Brain microvascular endothelial cell (primary cell): Measurements from ENCODE around the gene CCDC81.

Experiments used
- DNase-seq: peaks from one replicate; pipeline ENCODE4 v3.0.0-alpha.2; 2020
- H3K27ac ChIP-seq: fragments of 250-450 bp; sonication (Bioruptor Pico); 2 replicates; pipeline ENCODE4 v1.5.1; 2020; ENCODE audit warnings: mild to moderate bottlenecking, moderate library complexity
- H3K27me3 ChIP-seq: fragments of 250-450 bp; sonication (Bioruptor Pico); replicated peaks from 2 replicates; pipeline ENCODE4 v1.5.1; 2020; ENCODE audit warnings: mild to moderate bottlenecking
- H3K36me3 ChIP-seq: fragments of 250-450 bp; sonication (Bioruptor Pico); replicated peaks from 2 replicates; pipeline ENCODE4 v1.5.1; 2020; ENCODE audit warnings: mild to moderate bottlenecking
- H3K4me3 ChIP-seq: 2 replicates; pipeline ENCODE4 v1.5.1; 2011; ENCODE audit warnings: low read depth, mild to moderate bottlenecking, control low read depth, low read length, moderate library complexity
- in situ Hi-C: cut with HindIII; loops from 2 replicates; pipeline ENCODE4 v1.10.0; 2017; ENCODE audit warnings: low sequenced_read_pairs, low pct_ligation_motif_present
- TF ChIP-seq, protein P1 (sequence below): IDR thresholded peaks from 2 replicates; pipeline ENCODE4 v1.5.1; 2011; ENCODE audit warnings: low read depth, mild to moderate bottlenecking, moderate library complexity, low read length, control low read depth, inconsistent platforms; ENCODE audit errors: missing control alignments

Gene CCDC81

DNA sequence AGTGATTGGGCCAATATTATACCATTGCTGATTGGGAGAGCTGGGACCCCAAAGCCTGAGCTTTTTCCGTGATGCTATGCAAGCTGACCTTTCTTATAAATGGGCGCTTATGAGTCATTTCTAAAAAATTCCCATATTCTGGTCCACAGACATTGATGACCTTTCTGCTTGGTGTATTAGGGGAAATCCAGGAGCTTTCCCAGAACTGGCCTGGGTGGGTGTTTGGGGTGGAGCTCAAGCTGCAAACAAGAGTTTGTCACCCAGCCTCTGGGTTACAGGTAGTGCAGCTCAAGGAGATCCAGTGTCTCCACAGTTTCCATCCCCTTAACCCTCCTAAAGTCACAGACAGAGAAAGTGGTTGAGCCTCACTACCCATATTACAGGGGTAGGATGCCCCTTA, 67.7 kb downstream of the CCDC81 start:
- H3K27ac ChIP-seq = peak overlapping the region; percentile 26
- DNase-seq = no peak
- H3K4me3 ChIP-seq = no peak overlapping the region
- in situ Hi-C loops = no loop called here
- H3K27me3 ChIP-seq = no peaks in the 10 kb centered on the region
- TF ChIP-seq, protein P1, sequence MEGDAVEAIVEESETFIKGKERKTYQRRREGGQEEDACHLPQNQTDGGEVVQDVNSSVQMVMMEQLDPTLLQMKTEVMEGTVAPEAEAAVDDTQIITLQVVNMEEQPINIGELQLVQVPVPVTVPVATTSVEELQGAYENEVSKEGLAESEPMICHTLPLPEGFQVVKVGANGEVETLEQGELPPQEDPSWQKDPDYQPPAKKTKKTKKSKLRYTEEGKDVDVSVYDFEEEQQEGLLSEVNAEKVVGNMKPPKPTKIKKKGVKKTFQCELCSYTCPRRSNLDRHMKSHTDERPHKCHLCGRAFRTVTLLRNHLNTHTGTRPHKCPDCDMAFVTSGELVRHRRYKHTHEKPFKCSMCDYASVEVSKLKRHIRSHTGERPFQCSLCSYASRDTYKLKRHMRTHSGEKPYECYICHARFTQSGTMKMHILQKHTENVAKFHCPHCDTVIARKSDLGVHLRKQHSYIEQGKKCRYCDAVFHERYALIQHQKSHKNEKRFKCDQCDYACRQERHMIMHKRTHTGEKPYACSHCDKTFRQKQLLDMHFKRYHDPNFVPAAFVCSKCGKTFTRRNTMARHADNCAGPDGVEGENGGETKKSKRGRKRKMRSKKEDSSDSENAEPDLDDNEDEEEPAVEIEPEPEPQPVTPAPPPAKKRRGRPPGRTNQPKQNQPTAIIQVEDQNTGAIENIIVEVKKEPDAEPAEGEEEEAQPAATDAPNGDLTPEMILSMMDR = no peak
- H3K36me3 ChIP-seq = no peaks in the 10 kb centered on the region

DNA sequence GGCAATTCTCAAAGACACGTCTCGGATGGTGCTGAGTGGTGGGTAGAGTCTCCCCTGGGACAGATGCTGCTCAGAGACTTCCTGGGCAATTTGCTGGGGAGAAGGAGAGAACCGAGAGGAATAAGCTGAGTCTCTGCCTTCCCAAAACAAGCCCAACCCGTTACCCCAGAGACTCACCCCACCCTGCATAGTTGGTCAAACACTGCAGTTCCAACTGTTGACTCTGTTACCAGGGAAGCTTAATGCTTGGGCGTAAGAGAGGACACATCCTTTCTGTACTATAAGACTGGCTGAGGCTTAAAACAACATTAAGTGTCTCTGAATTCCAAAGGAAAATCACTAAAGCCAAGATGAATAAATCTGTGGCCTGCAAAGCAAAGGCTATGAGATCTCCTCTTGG, 68.1 kb downstream of the CCDC81 start:
- TF ChIP-seq, protein P1 = no peak
- in situ Hi-C loops = no loop called here
- no peaks in the 10 kb centered on the region for H3K36me3 ChIP-seq
- no peaks in the 10 kb centered on the region for H3K27me3 ChIP-seq
- H3K4me3 ChIP-seq = no peak overlapping the region
- peak overlapping the region; percentile 26 for H3K27ac ChIP-seq
- DNase-seq = no peak

DNA sequence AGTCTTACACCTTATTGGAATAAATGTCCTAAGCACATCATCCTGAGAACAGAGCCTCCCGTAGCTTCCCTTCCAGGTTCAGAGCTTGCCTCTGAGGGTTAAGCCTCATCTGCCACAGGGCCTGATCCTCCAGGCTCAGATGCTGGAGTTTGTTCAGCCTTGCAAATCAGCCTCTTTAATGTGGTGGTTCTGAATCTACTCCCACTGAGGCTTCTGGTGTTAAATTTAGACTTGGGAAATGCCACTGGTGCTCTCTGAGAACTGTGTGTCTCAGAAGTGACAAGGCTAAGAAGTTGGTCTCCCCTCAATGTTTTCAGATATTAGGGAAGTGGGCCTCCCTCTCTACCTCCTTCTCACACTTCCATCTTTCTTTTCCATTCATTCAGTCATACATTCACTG, 68.7 kb downstream of the CCDC81 start:
- no peak overlapping the region for H3K27ac ChIP-seq
- in situ Hi-C loops = no loop called here
- H3K27me3 ChIP-seq = no peaks in the 10 kb centered on the region
- H3K4me3 ChIP-seq = no peak overlapping the region
- H3K36me3 ChIP-seq = no peaks in the 10 kb centered on the region
- TF ChIP-seq, protein P1 = no peak
- no peak for DNase-seq

DNA sequence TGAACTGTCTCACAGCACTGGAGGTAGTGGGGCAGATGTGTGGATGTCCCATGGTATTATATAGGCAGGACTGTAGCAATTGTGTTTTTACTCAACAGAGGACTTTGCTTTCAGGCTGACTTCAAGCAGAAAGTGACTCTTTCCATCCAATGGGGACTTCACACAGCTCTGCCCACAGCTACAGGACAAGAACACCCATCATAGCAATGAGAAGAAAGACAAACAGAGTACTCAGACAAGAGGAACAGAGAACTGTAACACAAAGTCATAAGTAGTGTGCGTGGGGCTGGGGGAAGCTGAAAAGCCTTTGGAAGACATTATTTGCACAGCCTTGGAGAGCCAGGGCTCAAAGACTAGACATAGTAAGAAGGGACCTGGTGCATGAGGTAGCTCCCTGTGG, 70.3 kb downstream of the CCDC81 start:
- H3K4me3 ChIP-seq = no peak overlapping the region
- H3K36me3 ChIP-seq = no peaks in the 10 kb centered on the region
- DNase-seq = no peak

DNA sequence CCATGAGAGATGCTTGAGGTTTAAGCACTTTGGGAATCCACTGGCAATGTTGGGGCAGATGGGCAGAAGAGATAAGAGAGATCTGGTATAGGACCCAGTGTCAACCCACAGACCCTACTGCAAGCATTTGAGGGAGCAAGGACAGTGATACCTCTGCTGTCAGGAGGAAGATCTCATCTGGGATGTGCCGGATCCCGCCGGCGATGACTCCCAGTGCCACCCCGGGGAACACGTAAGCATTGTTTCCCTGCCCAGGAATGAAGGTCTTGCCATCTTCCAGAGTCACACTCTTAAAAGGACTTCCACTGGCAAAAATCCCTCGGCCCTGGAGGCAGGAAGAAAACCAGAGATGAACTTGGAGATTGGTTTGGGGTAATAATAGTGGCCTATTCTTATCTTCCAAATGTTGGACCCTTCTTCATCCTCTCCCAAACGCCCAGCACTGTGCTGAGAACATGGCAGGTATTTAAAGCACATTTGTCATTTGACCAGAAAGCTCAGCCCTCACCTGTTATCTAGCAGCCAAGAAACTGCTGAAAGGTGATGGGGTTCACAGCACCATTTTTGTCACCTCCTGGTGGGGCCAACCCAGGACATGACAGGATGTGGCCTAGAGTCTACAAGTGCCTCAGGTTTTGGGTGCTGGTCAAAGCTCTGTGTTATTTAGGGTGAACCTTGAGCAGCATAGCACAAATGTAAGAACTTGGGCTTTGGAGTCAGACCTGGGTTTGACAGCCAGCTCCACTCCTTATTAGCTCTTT, 71.7 kb downstream of the CCDC81 start:
- TF ChIP-seq, protein P1 = no peak
- H3K27ac ChIP-seq = no peak overlapping the region
- no peaks in the 10 kb centered on the region for H3K27me3 ChIP-seq
- in situ Hi-C loops = no loop called here
- H3K36me3 ChIP-seq = no peaks in the 10 kb centered on the region
- no peak for DNase-seq
- H3K4me3 ChIP-seq = no peak overlapping the region

More for the DNA sequence above, 70.3 kb downstream of the CCDC81 start:
- H3K27me3 ChIP-seq = no peaks in the 10 kb centered on the region
- H3K27ac ChIP-seq = no peak overlapping the region
- in situ Hi-C loops = no loop called here
- TF ChIP-seq, protein P1 = no peak

DNA sequence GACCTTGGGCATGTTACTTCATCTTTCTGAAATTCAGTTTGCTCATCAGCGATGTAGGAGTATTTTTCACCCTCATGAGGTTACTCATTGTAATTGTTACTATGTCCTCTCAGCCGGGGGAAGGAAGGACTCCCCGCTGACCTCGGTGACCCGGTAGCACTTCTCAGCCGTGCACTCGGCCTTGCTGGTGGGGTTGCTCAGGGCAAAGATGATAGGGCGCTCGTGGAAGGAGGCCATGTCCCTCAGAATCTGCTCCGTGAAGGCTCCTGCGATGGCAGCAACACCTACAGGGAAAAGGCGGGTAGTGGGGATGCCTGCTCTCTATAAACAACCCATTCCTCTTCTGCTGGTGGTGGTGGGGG, 72.2 kb downstream of the CCDC81 start:
- DNase-seq = no peak
- in situ Hi-C loops = no loop called here
- Histone ChIP-seq H3K27me3 (no peaks in the 10 kb centered on the region), H3K36me3 (no peaks in the 10 kb centered on the region), H3K4me3 (no peak overlapping the region), H3K27ac (no peak overlapping the region)
- TF ChIP-seq, protein P1 = no peak
